Breast epithelium (tissue), 4 donors: ENCODE data around the gene SIGLEC11. TPM values are rescaled to one million over a fixed set of nuclear protein-coding genes. Genes with fewer than 3 reads are reported as not detected.

Source experiments
- DNase-seq, 2 donors: peaks; one replicate each; pipeline ENCODE4 v3.0.0-alpha.2; 2019; ENCODE audit warnings: low spot score in 2 of 2
- H3K27ac ChIP-seq, 2 donors: fragments of 200-600 bp; sonication (generic) in 1 of 2; one replicate each; pipeline ENCODE4 v1.5.1; 2016 to 2019; ENCODE audit warnings: mild to moderate bottlenecking in 1 of 2
- H3K27me3 ChIP-seq, 2 donors: fragments of 200-600 bp; sonication (generic) in 1 of 2; one replicate each; pipeline versions ENCODE4 v1.5.1 to v1.6.0; 2017 to 2019; ENCODE audit warnings: control low read depth in 1 of 2, mild to moderate bottlenecking in 1 of 2
- H3K36me3 ChIP-seq: fragments of 200-600 bp; one replicate; pipeline ENCODE4 v1.5.1; 2019
- H3K4me1 ChIP-seq, 2 donors: fragments of 200-600 bp; sonication (generic); one replicate each; pipeline ENCODE4 v1.5.1; 2016 to 2019; ENCODE audit warnings: control low read depth in 1 of 2
- H3K4me3 ChIP-seq, 3 donors: fragments of 200-600 bp; sonication (generic); 1 replicate in 2 of 3; 2 replicates in 1 of 3; pipeline ENCODE4 v1.5.1; 2016 to 2019; ENCODE audit warnings: mild to moderate bottlenecking in 3 of 3, moderate library complexity in 2 of 3
- H3K9me3 ChIP-seq, 2 donors: fragments of 200-600 bp; sonication (generic) in 1 of 2; one replicate each; pipeline ENCODE4 v1.5.1; 2016 to 2019; ENCODE audit warnings: control low read depth in 1 of 2
- POLR2A ChIP-seq: fragments of 450-650 bp; IDR thresholded peaks from one replicate; pipeline ENCODE4 v1.6.1; 2016; ENCODE audit warnings: antibody characterized with exemption, mild to moderate bottlenecking, moderate library complexity
- POLR2AphosphoS5 ChIP-seq, 3 donors: sonication (generic); formaldehyde crosslinking; IDR thresholded peaks; one replicate each; pipeline ENCODE4 v1.6.1; 2017; ENCODE audit warnings: antibody characterized with exemption in 3 of 3
- intact Hi-C: fragments of 100-400 bp; cut with DNase I; formaldehyde crosslinking; loops from one replicate; pipeline ENCODE4 v1.15.1; 2023; ENCODE audit warnings: low total_unique reads
- total RNA-seq, 3 donors: library from RNA; depleted of rRNA; stranded (reverse); fragments of >200 nt; gene quantifications; one replicate each; pipeline ENCODE4 v1.1.0, GENCODE V29; 2016
- TF ChIP-seq, protein P1 (sequence below), 3 donors: fragments of 450-650 bp; IDR thresholded peaks; one replicate each; pipeline ENCODE4 v1.5.1; 2016 to 2017; ENCODE audit warnings: antibody characterized with exemption in 3 of 3, mild to moderate bottlenecking in 3 of 3, moderate library complexity in 3 of 3

The SIGLEC11 gene
- total RNA-seq, 3 donors from 2014 or later = 0.59 to 2.2 (median 0.66) TPM

DNA sequence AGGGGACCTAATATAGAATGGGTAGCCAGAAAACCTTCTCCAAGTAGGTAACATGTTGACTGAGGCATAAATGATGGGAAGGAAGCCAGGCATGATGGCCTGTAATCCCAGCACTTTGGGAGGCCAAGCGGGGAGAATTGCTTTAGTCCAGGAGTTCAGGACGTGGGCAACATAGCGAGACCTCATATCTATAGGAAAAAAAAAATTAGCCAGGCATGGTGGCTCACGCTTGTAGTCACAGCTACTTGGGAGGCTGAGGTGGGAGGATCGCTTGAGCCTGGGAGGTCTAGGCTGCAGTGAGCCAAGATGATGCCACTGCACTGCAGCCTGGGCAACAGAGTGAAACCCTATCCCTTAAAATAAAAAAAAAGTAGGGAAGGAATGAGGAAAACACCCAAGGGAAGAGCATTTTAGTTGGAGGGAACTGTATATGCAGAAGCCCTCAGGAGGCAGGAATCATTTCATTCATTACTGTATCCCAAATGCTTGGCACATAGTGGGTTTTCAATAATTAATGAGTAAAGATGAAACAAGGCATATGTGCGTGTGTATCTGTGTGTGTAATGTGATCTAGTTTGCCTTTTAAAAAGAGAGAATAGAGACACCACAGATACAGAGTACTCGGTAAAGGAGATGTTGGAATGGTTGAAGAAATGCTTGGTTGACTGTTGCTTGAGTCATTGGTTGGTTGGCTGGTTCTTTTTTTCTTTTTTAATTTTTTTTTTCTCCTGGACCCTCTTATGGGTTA, 29.5 kb downstream of the SIGLEC11 start:
- H3K4me1 ChIP-seq = peaks cover 4 to 11% of the 10 kb centered on the region in 2 donors
- intact Hi-C loops = no loop called here

DNA sequence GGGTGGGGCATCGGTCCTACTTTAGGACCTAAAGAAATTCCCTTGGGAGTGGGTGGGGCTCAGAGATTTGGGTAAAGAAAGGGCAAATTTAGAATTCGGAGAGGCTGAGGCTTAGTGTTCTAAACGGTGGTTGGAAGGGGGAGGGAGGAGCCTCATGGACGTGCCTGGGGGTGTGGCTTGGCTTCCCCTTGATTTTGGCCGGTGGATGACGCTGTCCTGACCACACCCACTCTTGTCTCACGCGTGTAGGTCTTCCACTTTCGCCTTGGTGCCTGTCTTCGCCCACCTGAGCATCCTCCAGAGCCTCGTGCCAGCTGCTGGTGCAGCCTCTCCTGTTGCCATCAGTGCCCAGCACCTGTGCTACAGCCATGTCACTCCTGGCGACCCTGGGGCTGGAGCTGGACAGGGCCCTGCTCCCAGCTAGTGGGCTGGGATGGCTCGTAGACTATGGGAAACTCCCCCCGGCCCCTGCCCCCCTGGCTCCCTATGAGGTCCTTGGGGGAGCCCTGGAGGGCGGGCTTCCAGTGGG, 30.4 kb downstream of the SIGLEC11 start:
- Histone ChIP-seq H3K4me3 (peak overlapping the region in 1 of 3 donors; percentile 94), H3K27ac (peak overlapping the region; percentile 89 to 97), H3K27me3 (no peaks in the 10 kb centered on the region), H3K9me3 (no peaks in the 10 kb centered on the region), H3K4me1 (peaks cover 4 to 11% of the 10 kb centered on the region in 2 donors), H3K36me3 (no peaks in the 10 kb centered on the region)
- intact Hi-C loops = loop anchor here (1.0 kb wide), 1 partner anchor 16 kb away; no protein-coding TSS in a partner anchor
- TF ChIP-seq POLR2A = no peak
- TF ChIP-seq POLR2AphosphoS5 (IDR thresholded peaks at IDR 0.05) = no peak
- TF ChIP-seq, protein P1, sequence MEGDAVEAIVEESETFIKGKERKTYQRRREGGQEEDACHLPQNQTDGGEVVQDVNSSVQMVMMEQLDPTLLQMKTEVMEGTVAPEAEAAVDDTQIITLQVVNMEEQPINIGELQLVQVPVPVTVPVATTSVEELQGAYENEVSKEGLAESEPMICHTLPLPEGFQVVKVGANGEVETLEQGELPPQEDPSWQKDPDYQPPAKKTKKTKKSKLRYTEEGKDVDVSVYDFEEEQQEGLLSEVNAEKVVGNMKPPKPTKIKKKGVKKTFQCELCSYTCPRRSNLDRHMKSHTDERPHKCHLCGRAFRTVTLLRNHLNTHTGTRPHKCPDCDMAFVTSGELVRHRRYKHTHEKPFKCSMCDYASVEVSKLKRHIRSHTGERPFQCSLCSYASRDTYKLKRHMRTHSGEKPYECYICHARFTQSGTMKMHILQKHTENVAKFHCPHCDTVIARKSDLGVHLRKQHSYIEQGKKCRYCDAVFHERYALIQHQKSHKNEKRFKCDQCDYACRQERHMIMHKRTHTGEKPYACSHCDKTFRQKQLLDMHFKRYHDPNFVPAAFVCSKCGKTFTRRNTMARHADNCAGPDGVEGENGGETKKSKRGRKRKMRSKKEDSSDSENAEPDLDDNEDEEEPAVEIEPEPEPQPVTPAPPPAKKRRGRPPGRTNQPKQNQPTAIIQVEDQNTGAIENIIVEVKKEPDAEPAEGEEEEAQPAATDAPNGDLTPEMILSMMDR (IDR thresholded peaks at IDR 0.05) = no peak
- DNase-seq = no peak

More for the DNA sequence above, 29.5 kb downstream of the SIGLEC11 start:
- no peaks in the 10 kb centered on the region for H3K9me3 ChIP-seq
- H3K36me3 ChIP-seq = no peaks in the 10 kb centered on the region
- H3K4me3 ChIP-seq = no peak overlapping the region
- H3K27ac ChIP-seq = peak overlapping the region in 1 of 2 donors; percentile 97
- TF ChIP-seq POLR2AphosphoS5 (IDR thresholded peaks at IDR 0.05) (no peak), POLR2A (no peak)
- TF ChIP-seq, protein P1 (IDR thresholded peaks at IDR 0.05) = no peak
- no peaks in the 10 kb centered on the region for H3K27me3 ChIP-seq
- DNase-seq = no peak

DNA sequence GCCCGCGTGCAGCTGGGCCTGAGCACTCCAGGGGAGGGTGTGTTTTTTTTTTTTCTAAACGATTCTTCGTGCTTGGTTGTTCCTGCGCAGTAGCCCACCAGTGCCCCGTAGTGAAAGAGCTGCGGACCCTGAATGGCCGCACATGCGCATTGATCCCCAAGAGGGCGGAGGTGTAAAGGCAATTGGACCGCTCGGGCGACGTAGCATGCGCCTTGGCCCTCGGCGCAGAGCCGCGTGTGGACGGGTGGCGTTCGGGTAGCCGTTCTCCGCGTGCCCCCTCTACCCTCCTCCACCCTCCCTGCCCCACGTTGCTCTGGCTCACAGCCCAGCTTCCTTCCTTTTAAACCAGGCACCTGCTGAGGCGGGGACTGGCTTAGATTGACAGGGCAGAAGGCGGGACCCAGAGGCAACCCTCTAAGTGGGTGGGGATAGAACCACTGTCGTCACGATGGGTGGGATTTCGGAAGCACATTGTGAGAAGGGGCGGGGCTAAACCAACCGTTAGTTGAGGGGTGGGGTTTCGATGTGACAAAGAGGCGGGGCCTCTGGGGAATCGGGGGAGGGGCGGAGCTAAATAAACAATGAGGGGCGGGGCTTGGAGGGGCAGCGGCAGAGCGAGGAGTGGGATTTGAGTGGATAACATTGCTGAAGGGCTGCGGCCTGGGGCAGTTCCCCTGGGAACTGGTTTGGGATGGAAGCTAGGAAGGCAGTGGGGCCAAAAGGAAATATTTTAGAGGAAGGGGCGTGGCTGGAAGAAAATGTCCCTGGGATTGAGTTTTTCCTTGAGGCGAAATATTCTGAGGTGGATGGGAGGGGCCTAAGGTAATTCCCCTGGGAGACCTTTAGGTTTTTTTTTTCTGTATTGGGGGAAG, 31.1 kb downstream of the SIGLEC11 start:
- peak overlapping the region; percentile 93 to 97 (median 94) for H3K4me3 ChIP-seq
- H3K27me3 ChIP-seq = no peaks in the 10 kb centered on the region
- H3K9me3 ChIP-seq = no peaks in the 10 kb centered on the region
- peak; percentile 83 to 84 for DNase-seq
- H3K36me3 ChIP-seq = no peaks in the 10 kb centered on the region
- peaks cover 4 to 11% of the 10 kb centered on the region in 2 donors for H3K4me1 ChIP-seq
- H3K27ac ChIP-seq = peak overlapping the region; percentile 89 to 97
- intact Hi-C loops = loop anchor here (1.0 kb wide), 1 partner anchor 16 kb away; no protein-coding TSS in a partner anchor
- TF ChIP-seq, protein P1 (IDR thresholded peaks at IDR 0.05) = peak; percentile 10 to 33 (median 32)
- no peak for TF ChIP-seq POLR2A
- peak; percentile 50 to 84 (median 53) for TF ChIP-seq POLR2AphosphoS5 (IDR thresholded peaks at IDR 0.05)

DNA sequence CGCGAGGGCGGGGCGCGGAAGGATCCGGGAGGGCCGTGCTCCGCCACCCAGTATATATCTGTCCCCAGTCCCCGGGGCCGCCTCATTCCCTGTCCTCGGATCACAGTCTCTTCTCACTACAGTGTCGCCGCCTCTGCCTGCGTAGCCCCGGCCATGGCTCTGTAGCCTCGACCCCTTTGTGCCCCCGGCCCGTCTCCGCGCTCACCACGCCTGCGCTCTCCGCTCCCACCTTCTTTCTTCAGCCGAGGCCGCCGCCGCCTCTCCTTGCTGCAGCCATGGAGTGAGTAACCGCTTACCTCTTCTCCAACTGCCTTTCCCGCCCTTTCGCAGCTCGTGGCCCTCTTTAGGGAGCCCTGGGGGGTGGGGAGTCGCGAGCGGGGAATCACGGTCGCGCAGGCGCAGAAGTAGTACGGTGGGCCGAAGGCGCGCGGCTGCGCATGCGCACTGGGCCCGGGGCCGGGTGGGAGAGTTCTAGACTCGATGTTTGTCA, 31.8 kb downstream of the SIGLEC11 start, which contains the start of the genes ATF5 and NUP62:
TSS of gene ATF5 (plus strand) at position 85 of the 490 bp plus-strand sequence. CDS start 1,646 bp downstream, outside the sequence.
TSS of gene NUP62 (minus strand) at position 384 of the 490 bp plus-strand sequence. CDS start 19,697 bp downstream, outside the sequence.
- intact Hi-C loops = no loop called here
- Histone ChIP-seq H3K4me1 (peaks cover 4 to 11% of the 10 kb centered on the region in 2 donors), H3K27me3 (no peaks in the 10 kb centered on the region), H3K4me3 (peak within 1 kb of the TSS; percentile 93 to 97 (median 94)), H3K9me3 (no peaks in the 10 kb centered on the region), H3K27ac (peak within 1 kb of the TSS; percentile 89 to 97), H3K36me3 (no peaks in the 10 kb centered on the region)
- DNase-seq = peak; percentile 77 to 87
- TF ChIP-seq, protein P1 (IDR thresholded peaks at IDR 0.05) = no peak
- no peak for TF ChIP-seq POLR2A
- peak in 1 of 3 donors; percentile 21 for TF ChIP-seq POLR2AphosphoS5 (IDR thresholded peaks at IDR 0.05)
